ENCODE results near the gene RRP1B.

DNA sequence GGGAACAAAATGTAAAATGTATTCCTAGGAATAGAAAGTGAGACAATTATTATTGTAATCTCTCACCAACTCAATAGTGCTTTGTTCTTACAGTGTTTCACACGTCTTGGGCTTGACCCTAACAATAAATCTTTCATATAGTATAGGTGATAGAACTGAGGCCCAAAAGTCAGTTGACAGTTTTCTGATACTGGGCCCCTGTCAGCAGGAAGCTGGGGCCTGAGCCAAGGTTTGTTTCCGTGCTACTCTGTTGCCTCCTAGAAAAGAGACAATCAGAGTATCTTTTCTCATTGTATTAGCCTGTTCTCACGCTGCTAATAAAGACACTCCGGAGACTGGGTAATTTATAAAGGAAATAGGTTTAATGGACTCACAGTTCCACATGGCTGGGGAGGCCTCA lies 5.0 kb downstream of the RRP1B start:
- TF ChIP-seq, protein P1, sequence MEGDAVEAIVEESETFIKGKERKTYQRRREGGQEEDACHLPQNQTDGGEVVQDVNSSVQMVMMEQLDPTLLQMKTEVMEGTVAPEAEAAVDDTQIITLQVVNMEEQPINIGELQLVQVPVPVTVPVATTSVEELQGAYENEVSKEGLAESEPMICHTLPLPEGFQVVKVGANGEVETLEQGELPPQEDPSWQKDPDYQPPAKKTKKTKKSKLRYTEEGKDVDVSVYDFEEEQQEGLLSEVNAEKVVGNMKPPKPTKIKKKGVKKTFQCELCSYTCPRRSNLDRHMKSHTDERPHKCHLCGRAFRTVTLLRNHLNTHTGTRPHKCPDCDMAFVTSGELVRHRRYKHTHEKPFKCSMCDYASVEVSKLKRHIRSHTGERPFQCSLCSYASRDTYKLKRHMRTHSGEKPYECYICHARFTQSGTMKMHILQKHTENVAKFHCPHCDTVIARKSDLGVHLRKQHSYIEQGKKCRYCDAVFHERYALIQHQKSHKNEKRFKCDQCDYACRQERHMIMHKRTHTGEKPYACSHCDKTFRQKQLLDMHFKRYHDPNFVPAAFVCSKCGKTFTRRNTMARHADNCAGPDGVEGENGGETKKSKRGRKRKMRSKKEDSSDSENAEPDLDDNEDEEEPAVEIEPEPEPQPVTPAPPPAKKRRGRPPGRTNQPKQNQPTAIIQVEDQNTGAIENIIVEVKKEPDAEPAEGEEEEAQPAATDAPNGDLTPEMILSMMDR (IDR thresholded peaks at IDR 0.05; ENCODE audit: low read depth, low read length, missing input control) = no peak
- no peak for TF ChIP-seq GABPA (IDR thresholded peaks at IDR 0.05 in 1 of 2, conservative IDR thresholded peaks at IDR 0.05 in 1 of 2)
- TF ChIP-seq, protein P2, sequence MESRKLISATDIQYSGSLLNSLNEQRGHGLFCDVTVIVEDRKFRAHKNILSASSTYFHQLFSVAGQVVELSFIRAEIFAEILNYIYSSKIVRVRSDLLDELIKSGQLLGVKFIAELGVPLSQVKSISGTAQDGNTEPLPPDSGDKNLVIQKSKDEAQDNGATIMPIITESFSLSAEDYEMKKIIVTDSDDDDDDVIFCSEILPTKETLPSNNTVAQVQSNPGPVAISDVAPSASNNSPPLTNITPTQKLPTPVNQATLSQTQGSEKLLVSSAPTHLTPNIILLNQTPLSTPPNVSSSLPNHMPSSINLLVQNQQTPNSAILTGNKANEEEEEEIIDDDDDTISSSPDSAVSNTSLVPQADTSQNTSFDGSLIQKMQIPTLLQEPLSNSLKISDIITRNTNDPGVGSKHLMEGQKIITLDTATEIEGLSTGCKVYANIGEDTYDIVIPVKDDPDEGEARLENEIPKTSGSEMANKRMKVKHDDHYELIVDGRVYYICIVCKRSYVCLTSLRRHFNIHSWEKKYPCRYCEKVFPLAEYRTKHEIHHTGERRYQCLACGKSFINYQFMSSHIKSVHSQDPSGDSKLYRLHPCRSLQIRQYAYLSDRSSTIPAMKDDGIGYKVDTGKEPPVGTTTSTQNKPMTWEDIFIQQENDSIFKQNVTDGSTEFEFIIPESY (IDR thresholded peaks at IDR 0.05) = no peak
- TF ChIP-seq, protein P3, sequence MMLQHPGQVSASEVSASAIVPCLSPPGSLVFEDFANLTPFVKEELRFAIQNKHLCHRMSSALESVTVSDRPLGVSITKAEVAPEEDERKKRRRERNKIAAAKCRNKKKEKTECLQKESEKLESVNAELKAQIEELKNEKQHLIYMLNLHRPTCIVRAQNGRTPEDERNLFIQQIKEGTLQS (IDR thresholded peaks at IDR 0.05) = no peak
- no peak for TF ChIP-seq SP1 (IDR thresholded peaks at IDR 0.05)
- TF ChIP-seq YY1 (IDR thresholded peaks at IDR 0.05) = no peak

Measured in liver (tissue), 3 donors.